Body of pancreas (tissue), 4 donors: ENCODE data around the gene MLNR.

ENCODE experiments used
- POLR2A ChIP-seq, 3 donors: fragments of 450-650 bp; IDR thresholded peaks; one replicate each; pipeline ENCODE4 v1.6.1; 2016; ENCODE audit warnings: antibody characterized with exemption in 3 of 3, mild to moderate bottlenecking in 2 of 3
- TF ChIP-seq, protein P1 (sequence below), 7 experiments: fragments of 450-650 bp in 4 of 7; fragments of 200-600 bp in 3 of 7; sonication (generic) in 3 of 7; IDR thresholded peaks; one replicate each; pipeline ENCODE4 v1.5.1; 2016 to 2019; ENCODE audit warnings: antibody characterized with exemption in 7 of 7

DNA sequence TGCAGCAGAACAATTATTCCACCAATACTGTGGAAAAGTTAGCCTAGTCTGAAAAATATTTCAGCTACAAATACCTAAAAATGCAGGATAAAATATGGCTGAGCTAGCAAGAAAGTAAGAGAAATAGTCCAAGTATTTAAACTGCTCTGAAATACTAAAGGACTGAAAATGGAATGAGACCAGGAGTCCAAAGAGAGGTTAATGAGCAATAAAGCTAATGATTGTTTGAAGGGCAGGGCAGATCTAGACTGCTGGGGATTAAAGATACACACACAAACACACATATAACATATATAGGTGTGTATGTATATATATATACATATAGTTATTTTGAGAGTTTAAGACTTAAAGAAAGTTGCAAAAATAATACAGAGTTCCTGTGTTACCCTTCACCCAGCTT, 25.0 kb downstream of the MLNR start:
- TF ChIP-seq, protein P1, sequence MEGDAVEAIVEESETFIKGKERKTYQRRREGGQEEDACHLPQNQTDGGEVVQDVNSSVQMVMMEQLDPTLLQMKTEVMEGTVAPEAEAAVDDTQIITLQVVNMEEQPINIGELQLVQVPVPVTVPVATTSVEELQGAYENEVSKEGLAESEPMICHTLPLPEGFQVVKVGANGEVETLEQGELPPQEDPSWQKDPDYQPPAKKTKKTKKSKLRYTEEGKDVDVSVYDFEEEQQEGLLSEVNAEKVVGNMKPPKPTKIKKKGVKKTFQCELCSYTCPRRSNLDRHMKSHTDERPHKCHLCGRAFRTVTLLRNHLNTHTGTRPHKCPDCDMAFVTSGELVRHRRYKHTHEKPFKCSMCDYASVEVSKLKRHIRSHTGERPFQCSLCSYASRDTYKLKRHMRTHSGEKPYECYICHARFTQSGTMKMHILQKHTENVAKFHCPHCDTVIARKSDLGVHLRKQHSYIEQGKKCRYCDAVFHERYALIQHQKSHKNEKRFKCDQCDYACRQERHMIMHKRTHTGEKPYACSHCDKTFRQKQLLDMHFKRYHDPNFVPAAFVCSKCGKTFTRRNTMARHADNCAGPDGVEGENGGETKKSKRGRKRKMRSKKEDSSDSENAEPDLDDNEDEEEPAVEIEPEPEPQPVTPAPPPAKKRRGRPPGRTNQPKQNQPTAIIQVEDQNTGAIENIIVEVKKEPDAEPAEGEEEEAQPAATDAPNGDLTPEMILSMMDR (IDR thresholded peaks at IDR 0.05) = no peak
- no peak for TF ChIP-seq POLR2A (IDR thresholded peaks at IDR 0.05)
